HG02981 (cell line): Measurements from ENCODE around the gene SLC45A2.

Source experiments
- ATAC-seq: cut with Tn5 transposase; IDR thresholded peaks from one replicate; pipeline ENCODE4 v1.9.1; 2021; ENCODE audit warnings: mild to moderate bottlenecking, moderate library complexity; ENCODE audit not compliant: unreplicated experiment

SLC45A2 gene

GRCh38 chr5:34007621-34008600 lies 23.4 kb upstream of the SLC45A2 start, which contains the start of gene AMACR:
AMACR (minus strand) TSS chr5:34008050; CDS start chr5:34008019, 31 bp downstream.
- peak; percentile 92 for ATAC-seq

- no peak for ATAC-seq
These were observed 22.7 kb upstream of the SLC45A2 start for GRCh38 chr5:34007201-34007620.

GRCh38 chr5:34005681-34006080 lies 21.2 kb upstream of the SLC45A2 start:
- ATAC-seq: no peak

- ATAC-seq: no peak
These were observed 20.7 kb upstream of the SLC45A2 start for GRCh38 chr5:34005211-34005610.

- no peak for ATAC-seq
These were observed 19.4 kb upstream of the SLC45A2 start for GRCh38 chr5:34003941-34004340.

GRCh38 chr5:34002629-34003328 lies 18.3 kb upstream of the SLC45A2 start:
- ATAC-seq: no peak

DNA sequence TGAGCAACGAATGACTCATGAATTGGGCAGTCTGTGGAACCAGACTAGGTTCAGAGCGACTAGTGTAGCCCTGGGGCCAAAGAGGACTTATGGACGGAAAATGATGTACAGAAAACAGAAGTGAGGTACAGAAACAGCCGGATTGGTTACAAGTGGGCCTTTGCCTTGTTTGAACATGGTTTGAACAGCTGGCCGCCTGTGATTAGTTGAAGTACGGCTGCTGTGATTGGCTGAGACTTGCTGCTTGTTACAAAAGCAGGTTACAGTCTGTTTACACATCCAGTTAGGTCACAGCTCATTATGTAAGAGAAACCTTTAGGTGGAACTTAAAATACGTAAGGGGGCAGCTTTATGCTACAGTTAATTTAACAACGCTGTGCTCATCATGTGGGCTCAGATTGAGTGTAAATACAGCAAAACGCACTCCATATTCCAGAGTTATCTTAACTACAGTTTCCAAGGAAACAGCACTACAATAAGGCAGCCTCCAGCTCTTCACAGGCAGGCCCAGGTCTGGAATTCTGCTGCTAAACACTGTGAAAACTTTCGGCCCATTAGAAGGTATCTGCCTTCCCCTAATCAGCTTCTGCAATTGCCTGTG lies 16.8 kb upstream of the SLC45A2 start:
- no peak for ATAC-seq

GRCh38 chr5:33999978-34000377 lies 15.5 kb upstream of the SLC45A2 start:
- ATAC-seq: no peak

GRCh38 chr5:33997331-33997983 lies 13.0 kb upstream of the SLC45A2 start:
- no peak for ATAC-seq

DNA sequence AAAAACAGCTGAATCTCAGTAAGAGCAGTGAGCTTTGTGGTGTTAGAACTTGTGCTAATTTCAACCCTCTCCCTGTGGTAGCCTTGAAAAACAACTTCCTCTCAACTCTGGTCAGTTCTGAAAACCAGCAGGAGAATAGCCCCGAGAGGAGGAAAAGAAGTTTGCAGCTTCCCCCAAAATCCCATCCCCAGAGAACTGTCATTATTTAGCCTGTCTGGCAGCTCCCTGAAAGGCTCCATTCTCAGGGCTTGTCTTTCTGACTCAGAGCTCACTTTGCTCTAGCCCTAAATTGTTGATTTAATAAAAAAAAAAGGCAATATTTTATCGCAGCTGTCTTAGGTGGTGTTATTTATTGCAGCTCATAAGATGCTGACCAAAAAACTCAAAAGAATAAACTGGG lies 11.4 kb upstream of the SLC45A2 start:
- ATAC-seq: no peak

- ATAC-seq: no peak
These were observed 10.4 kb upstream of the SLC45A2 start for GRCh38 chr5:33994845-33995244.

DNA sequence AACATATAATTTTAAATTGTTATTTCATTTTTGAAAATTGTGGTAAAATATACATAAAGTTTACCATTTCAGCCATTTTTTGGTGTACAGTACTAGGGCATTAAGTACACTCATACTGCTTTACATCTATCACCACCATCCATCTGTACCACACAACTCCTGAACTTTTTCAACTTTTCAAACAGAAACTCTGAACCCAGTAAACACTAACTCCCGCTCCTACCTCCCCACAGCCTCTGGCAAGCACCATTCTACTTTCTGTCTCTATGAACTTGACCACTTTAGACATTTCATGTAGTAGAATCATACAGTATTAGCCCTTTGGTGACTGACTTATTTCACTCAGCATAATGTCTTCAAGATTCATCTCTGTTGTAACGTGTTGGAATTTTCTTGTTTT lies 8.4 kb upstream of the SLC45A2 start:
- ATAC-seq: no peak

- no peak for ATAC-seq
These were observed 954 bp upstream of the SLC45A2 start for GRCh38 chr5:33985447-33985846.

- ATAC-seq: no peak
These were observed 315 bp downstream of the SLC45A2 start for GRCh38 chr5:33984178-33984577.

GRCh38 chr5:33981408-33982162 lies 2.9 kb downstream of the SLC45A2 start:
- ATAC-seq: no peak

DNA sequence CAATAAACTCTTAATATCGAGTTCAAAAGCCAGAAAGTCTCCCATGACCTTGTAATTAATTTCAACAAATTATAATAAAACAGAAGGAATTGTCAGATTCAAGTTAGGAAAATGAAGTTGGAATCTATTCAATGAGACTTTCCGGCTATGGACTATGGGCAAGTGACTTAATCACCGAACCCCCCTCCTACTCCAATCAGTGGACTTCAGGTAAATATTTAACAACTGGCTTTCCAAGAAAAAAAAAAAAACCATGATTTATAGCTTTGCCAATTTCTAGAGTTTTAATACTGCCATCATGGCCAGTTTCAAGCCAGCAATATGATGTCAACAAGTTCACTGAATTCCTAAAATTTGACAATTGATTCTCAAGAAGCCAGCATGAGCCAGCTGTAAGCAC lies 4.5 kb downstream of the SLC45A2 start:
- no peak for ATAC-seq

DNA sequence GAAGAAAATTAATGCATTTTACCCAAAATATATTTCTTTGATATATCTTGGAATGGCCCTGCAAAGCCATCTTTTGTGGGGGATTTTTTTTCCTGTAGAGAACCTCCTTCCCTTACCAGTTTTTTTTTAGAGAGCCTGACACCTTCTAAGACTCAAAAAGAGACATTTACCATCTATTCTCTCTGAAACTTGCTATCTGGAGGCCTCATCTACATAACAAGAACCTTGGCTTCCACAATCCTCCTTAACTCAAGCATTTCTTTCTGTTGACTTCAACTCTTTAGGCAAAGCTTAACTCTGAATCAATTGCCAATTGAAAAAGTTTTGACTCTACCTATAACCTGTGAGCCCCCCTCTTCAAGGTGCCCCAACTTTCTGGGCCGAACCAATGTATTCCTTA lies 6.2 kb downstream of the SLC45A2 start:
- ATAC-seq: no peak

DNA sequence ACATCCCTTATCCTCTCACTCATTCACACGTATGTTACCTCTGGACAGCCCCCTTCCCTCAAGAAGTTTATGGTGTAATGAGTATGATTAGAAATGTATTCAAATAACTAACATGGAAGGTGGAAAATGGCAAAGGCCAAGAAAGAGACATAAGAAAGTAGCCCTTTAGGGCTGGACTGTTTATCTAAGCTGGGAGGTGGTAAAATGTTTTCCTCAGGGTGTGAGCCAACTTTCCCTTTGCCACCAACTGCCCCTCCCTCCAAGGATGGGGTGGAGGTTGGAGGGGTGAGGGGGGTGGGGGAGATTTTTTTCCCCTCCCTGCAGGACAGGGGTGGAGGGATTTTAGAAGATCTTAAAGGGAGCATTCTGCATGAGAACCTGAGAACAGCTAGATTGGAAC lies 8.2 kb downstream of the SLC45A2 start:
- no peak for ATAC-seq

DNA sequence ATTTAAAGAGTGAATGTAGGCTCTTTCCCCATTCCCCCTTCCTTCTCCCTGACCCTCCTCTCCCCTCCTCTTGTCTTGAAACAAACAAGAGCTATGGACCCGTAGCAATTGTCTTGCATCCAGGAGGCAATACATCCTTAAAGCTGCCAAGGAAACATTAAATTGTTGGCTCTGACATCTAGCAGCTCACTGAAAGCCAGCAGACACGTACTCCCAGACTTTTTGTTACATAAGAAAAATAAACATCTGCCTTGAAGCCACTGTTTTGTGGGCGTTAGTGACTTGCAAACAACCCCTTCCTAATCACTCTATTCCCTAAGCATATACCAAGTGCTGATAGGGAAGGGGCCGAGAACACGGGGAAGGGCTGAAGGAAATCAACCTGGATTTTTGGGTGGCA lies 8.6 kb downstream of the SLC45A2 start:
- ATAC-seq: no peak

DNA sequence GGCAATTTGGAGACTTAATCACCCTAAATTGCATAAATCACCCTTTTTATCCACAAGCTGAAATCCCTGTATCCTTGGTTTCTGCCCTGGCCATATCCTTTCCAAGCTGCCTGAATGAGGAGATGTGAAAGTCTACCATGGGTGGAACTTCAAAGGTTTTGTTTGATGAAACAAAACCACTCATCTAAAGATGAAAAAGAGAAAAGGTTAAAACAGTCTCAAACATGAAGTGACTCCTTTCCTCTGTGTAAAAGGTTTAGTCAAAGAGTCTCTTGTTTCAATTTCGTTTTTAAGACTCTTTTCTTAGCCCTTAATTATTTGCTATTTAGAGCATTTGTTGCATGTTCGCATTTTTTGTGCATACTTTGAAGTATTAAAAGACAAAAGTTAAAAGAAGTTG lies 11.2 kb downstream of the SLC45A2 start:
- no peak for ATAC-seq
